Fibroblast of skin of right quadriceps (primary cell): ENCODE results near the gene PFN3.

Experiments
- DNase-seq: peaks from one replicate; pipeline ENCODE4 v3.0.0-alpha.2; 2013

Gene PFN3

GRCh38 chr5:177359451-177359851 is 41.0 kb downstream of the PFN3 start:
- DNase-seq: no peak

- DNase-seq: no peak
These were observed 42.1 kb downstream of the PFN3 start for GRCh38 chr5:177358370-177358819.

- peak; percentile 45 for DNase-seq
These were observed 42.8 kb downstream of the PFN3 start, which contains the start of gene RGS14 for GRCh38 chr5:177357459-177358351. RGS14 (plus strand) TSS chr5:177357924; CDS start chr5:177358025, 101 bp downstream.

- no peak for DNase-seq
These were observed 43.4 kb downstream of the PFN3 start for GRCh38 chr5:177357146-177357458.

GRCh38 chr5:177356746-177357145 is 43.7 kb downstream of the PFN3 start:
- no peak for DNase-seq

- DNase-seq: no peak
These were observed 44.6 kb downstream of the PFN3 start for GRCh38 chr5:177355868-177356168.

GRCh38 chr5:177355162-177355867 is 45.1 kb downstream of the PFN3 start:
- no peak for DNase-seq

- DNase-seq: no peak
These were observed 45.8 kb downstream of the PFN3 start for GRCh38 chr5:177354711-177355110.

GRCh38 chr5:177354256-177354655 is 46.2 kb downstream of the PFN3 start:
- no peak for DNase-seq

- DNase-seq: no peak
These were observed 47.4 kb downstream of the PFN3 start for GRCh38 chr5:177353093-177353492.

- peak; percentile 98 for DNase-seq
These were observed 48.8 kb downstream of the PFN3 start, which contains the start of gene LMAN2 for GRCh38 chr5:177351392-177352329. LMAN2 (minus strand) TSS chr5:177351668; CDS start chr5:177351647, 21 bp downstream.

GRCh38 chr5:177350776-177351391 is 49.6 kb downstream of the PFN3 start:
- DNase-seq: no peak
